Loucy (cell line): ENCODE measurements around the gene CNTRL.

Experiments used
- EZH2phosphoT487 ChIP-seq: fragments of 200-600 bp; IDR thresholded peaks from 2 replicates; pipeline ENCODE4 v1.6.1; 2018; ENCODE audit warnings: antibody characterized with exemption, mild to moderate bottlenecking, moderate library complexity, borderline replicate concordance
- TF ChIP-seq, protein P1 (sequence below): fragments of 200-600 bp; sonication (generic); conservative IDR thresholded peaks from 2 replicates; pipeline ENCODE4 v1.5.1; 2014; ENCODE audit warnings: mild to moderate bottlenecking, antibody characterized with exemption, low read length

DNA sequence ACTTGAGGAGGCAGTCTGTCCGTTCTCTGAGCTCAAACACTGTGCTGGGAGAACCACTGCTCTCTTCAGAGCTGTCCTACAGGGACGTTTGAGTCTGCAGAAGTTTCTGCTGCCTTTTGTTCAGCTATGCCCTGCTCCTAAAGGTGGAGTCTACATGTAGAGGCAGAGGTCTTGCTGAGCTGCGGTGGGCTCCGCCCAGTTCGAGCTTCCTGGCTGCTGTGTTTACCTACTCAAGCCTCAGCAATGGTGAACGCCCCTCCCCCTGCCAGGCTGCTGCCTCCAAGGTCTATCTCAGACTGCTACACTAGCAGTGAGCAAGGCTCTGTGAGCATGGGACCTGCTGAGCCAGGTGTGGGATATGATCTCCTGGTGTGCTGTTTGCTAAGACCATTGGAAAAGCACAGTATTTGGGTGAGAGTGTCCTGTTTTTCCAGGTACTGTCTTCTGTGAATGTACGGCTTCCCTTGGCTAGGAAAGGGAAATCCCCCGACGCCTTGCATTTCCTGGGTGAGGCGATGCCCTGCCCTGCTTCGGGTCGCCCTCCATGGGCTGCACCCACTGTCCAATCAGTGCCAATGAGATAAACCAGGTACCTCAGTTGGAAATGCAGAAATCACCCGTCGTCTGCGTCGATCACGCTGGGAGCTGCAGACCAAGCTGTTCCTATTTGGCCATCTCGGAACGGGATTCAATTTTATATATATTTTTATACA is 58.5 kb downstream of the CNTRL start:
- TF ChIP-seq, protein P1, sequence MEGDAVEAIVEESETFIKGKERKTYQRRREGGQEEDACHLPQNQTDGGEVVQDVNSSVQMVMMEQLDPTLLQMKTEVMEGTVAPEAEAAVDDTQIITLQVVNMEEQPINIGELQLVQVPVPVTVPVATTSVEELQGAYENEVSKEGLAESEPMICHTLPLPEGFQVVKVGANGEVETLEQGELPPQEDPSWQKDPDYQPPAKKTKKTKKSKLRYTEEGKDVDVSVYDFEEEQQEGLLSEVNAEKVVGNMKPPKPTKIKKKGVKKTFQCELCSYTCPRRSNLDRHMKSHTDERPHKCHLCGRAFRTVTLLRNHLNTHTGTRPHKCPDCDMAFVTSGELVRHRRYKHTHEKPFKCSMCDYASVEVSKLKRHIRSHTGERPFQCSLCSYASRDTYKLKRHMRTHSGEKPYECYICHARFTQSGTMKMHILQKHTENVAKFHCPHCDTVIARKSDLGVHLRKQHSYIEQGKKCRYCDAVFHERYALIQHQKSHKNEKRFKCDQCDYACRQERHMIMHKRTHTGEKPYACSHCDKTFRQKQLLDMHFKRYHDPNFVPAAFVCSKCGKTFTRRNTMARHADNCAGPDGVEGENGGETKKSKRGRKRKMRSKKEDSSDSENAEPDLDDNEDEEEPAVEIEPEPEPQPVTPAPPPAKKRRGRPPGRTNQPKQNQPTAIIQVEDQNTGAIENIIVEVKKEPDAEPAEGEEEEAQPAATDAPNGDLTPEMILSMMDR = no peak
- TF ChIP-seq EZH2phosphoT487 = no peak
